HG02970 (cell line): ENCODE data around the gene R3HDM1.

ENCODE experiments used
- ATAC-seq: cut with Tn5 transposase; IDR thresholded peaks from one replicate; pipeline ENCODE4 v1.9.1; 2021; ENCODE audit warnings: mild to moderate bottlenecking, moderate library complexity, moderate number of reproducible peaks; ENCODE audit not compliant: unreplicated experiment, low FRiP score

The R3HDM1 gene

DNA sequence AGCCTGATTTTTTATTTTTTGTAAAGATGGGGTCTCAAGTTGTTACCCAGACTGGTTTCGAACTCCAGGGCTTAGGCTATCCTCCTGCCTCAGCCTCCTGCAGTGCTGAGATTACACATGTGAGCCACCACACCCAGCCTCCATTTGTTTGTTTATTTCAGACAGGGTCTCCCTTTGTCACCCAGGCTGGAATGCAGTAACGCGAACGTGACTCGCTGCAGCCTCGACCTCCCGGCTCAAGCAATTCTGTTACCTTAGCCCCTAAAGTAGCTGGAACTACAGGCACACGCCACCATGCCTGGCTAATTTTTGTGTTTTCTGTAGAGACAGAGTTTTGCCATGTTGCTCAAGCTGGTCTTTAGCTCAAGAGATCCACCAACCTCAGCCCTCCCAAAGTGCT lies 237.6 kb downstream of the R3HDM1 start:
- ATAC-seq: no peak

- no peak for ATAC-seq
Observed at GRCh38 chr2:135773319-135773718, 242.0 kb downstream of the R3HDM1 start.

DNA sequence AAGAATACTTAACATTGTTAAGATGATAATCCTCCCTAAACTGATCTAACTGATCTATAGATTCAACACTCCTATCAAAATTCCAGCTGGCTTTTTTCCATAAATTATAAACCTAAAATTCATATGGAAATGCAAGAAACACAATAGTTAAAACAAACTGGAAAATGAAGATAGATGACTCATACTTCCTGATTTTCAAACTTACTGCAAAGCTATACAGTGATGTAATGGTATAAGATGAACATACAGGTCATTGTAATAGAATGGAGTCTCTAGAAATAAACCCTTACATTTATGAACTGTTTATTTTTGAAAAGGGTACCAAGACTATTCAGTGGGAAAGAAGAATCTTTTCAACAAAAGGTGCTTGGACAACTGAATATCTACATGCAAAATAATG lies 242.6 kb downstream of the R3HDM1 start:
- no peak for ATAC-seq
